ENCODE measurements around the gene RASGRF1. TPM values are rescaled to one million over a fixed set of nuclear protein-coding genes. Genes with fewer than 3 reads are reported as not detected.

The RASGRF1 gene
- total and polyA plus RNA-seq, 2 donors (not counting 1 experiment from before 2014, with no cell fraction given), result 1.0 to 9.4 TPM

DNA sequence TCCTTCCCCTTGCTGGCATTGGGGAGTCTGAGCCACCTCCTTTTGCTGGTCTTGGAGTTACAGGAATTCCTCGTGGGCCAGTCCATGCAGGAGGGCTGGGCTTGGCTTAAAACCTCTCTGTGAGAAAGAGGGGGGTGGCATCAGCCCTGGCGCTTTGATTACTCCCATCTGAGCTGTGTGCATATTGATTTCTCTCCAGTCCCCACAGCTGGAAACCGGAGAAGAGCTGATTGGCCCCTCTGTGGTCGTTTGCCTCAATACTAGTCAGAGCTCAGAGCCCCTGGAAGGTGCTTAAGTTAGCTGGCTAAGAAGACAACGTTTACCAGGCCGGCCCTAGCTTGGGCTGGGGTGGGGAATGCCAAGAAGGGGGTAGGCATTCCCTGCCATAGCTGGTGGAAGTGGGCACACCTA lies 4.0 kb upstream of the RASGRF1 start:
- peaks cover 62% of the 10 kb centered on the region for H3K27me3 Mint-ChIP-seq

DNA sequence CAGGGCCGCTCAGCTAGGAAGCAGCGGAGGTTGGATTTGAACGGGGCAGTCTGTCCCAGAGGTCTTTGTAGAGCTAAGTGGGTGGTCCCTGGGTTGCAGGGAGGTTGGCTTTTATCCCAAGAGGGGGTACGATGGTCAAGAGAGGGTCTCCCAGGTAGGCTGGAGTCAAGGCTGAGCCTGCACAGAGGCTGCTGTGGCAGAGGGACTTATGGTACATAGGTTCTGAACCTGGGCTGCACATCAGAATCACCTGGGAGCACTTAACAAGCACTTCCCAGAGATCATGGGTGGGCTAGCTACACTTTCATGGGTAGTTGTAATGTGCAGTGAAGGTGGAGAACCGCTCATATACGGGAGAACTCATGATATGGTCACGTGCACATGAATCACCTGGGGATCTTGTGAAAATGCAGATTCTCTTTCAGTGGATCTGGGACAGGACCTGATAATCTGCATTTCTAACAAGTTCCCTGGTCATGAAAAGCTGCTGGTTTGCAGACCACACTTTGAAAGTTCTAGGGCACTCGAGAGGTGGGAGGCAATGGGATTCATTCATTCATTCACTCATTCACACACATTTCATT lies 2.9 kb upstream of the RASGRF1 start:
- Histone ChIP-seq H3K9ac (ENCODE audit: low read length) (no peak overlapping the region), H3K36me3 (replicated peaks in 1 of 2; ENCODE audit: control extremely low read depth in 1 of 2, control insufficient read depth in 1 of 2, extremely low read depth in 1 of 2, insufficient read depth in 2 of 2, low read length in 1 of 2) (no peaks in the 10 kb centered on the region), H3K9me3 (ENCODE audit: control extremely low read depth in 1 of 3, control insufficient read depth in 2 of 3, insufficient read depth in 1 of 3, low read length in 2 of 3) (peaks cover 0 to 9% (median 0%) of the 10 kb centered on the region in 3 donors), H3K27ac (ENCODE audit: low read length in 2 of 2) (no peak overlapping the region), H3K4me1 (ENCODE audit: control insufficient read depth in 2 of 2, insufficient read depth in 2 of 2, low read length in 2 of 2) (peaks cover 20 to 28% of the 10 kb centered on the region in 2 donors), H2AFZ (ENCODE audit: insufficient read depth, low read depth, low read length, poor library complexity, severe bottlenecking) (no peak overlapping the region), H3K4me3 (ENCODE audit: control extremely low read depth in 1 of 5, extremely low read depth in 1 of 5, insufficient read depth in 1 of 5, low read depth in 2 of 5, low read length in 4 of 5) (no peak overlapping the region), H3K4me2 (replicated peaks; ENCODE audit: low read depth, low read length, poor library complexity, severe bottlenecking) (no peak overlapping the region), H3K27me3 (replicated peaks in 1 of 4; ENCODE audit: control extremely low read depth in 1 of 4, control insufficient read depth in 3 of 4, insufficient read depth in 4 of 4, low read length in 3 of 4) (peaks cover 0 to 67% (median 21%) of the 10 kb centered on the region in 4 experiments), H4K20me1 (ENCODE audit: control insufficient read depth, insufficient read depth, low read length, poor library complexity, severe bottlenecking) (no peaks in the 10 kb centered on the region), H3K79me2 (ENCODE audit: control insufficient read depth, insufficient read depth, low read length) (no peaks in the 10 kb centered on the region)
- Mint-ChIP-seq H3K4me3 (no peak overlapping the region), H3K27ac (no peak overlapping the region), H3K9me3 (ENCODE audit: insufficient read depth) (no peaks in the 10 kb centered on the region), H3K27me3 (peaks cover 62% of the 10 kb centered on the region), H3K4me1 (peaks cover 15% of the 10 kb centered on the region)
- no peak for TF ChIP-seq EZH2 (IDR thresholded peaks at IDR 0.05; ENCODE audit: borderline replicate concordance, insufficient read depth, low read depth, low read length, poor library complexity, severe bottlenecking)
- TF ChIP-seq, protein P1, sequence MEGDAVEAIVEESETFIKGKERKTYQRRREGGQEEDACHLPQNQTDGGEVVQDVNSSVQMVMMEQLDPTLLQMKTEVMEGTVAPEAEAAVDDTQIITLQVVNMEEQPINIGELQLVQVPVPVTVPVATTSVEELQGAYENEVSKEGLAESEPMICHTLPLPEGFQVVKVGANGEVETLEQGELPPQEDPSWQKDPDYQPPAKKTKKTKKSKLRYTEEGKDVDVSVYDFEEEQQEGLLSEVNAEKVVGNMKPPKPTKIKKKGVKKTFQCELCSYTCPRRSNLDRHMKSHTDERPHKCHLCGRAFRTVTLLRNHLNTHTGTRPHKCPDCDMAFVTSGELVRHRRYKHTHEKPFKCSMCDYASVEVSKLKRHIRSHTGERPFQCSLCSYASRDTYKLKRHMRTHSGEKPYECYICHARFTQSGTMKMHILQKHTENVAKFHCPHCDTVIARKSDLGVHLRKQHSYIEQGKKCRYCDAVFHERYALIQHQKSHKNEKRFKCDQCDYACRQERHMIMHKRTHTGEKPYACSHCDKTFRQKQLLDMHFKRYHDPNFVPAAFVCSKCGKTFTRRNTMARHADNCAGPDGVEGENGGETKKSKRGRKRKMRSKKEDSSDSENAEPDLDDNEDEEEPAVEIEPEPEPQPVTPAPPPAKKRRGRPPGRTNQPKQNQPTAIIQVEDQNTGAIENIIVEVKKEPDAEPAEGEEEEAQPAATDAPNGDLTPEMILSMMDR (IDR thresholded peaks at IDR 0.05), result no peak
- 63% methylated on average over 7 of the region's 8 CpGs for WGBS (ENCODE audit: insufficient coverage)
- DNase-seq, result no peak
- ChIA-PET CTCF (interaction anchor here (1.2 kb wide), 1 partner anchor 14 kb away, joined by 3 read pairs; no protein-coding TSS in a partner anchor), POLR2A (no interaction called here)
- ATAC-seq (ENCODE audit: low read depth), result no peak
- intact Hi-C loops (cut with micrococcal nuclease), result no loop called here

More for the DNA sequence above, 4.0 kb upstream of the RASGRF1 start:
- no peak for DNase-seq
- Mint-ChIP-seq H3K9me3 (ENCODE audit: insufficient read depth) (no peaks in the 10 kb centered on the region), H3K4me3 (no peak overlapping the region), H3K27ac (no peak overlapping the region), H3K4me1 (peaks cover 14% of the 10 kb centered on the region)
- intact Hi-C loops (cut with micrococcal nuclease), result no loop called here
- 24% methylated on average over 6 of the region's 6 CpGs for WGBS (ENCODE audit: insufficient coverage)
- POLR2A ChIA-PET, result no interaction called here
- Histone ChIP-seq H3K27me3 (replicated peaks in 1 of 4; ENCODE audit: control extremely low read depth in 1 of 4, control insufficient read depth in 3 of 4, insufficient read depth in 4 of 4, low read length in 3 of 4) (peaks cover 0 to 60% (median 17%) of the 10 kb centered on the region in 4 experiments), H4K20me1 (ENCODE audit: control insufficient read depth, insufficient read depth, low read length, poor library complexity, severe bottlenecking) (no peaks in the 10 kb centered on the region), H3K79me2 (ENCODE audit: control insufficient read depth, insufficient read depth, low read length) (no peaks in the 10 kb centered on the region), H3K4me3 (ENCODE audit: control extremely low read depth in 1 of 5, extremely low read depth in 1 of 5, insufficient read depth in 1 of 5, low read depth in 2 of 5, low read length in 4 of 5) (no peak overlapping the region), H3K4me1 (ENCODE audit: control insufficient read depth in 2 of 2, insufficient read depth in 2 of 2, low read length in 2 of 2) (peaks cover 18 to 27% of the 10 kb centered on the region in 2 donors), H3K4me2 (replicated peaks; ENCODE audit: low read depth, low read length, poor library complexity, severe bottlenecking) (no peak overlapping the region), H3K9ac (ENCODE audit: low read length) (no peak overlapping the region), H3K9me3 (ENCODE audit: control extremely low read depth in 1 of 3, control insufficient read depth in 2 of 3, insufficient read depth in 1 of 3, low read length in 2 of 3) (peaks cover 0 to 8% (median 0%) of the 10 kb centered on the region in 3 donors), H3K27ac (ENCODE audit: low read length in 2 of 2) (no peak overlapping the region), H3K36me3 (replicated peaks in 1 of 2; ENCODE audit: control extremely low read depth in 1 of 2, control insufficient read depth in 1 of 2, extremely low read depth in 1 of 2, insufficient read depth in 2 of 2, low read length in 1 of 2) (no peaks in the 10 kb centered on the region), H2AFZ (ENCODE audit: insufficient read depth, low read depth, low read length, poor library complexity, severe bottlenecking) (no peak overlapping the region)
- no peak for ATAC-seq (ENCODE audit: low read depth)
- TF ChIP-seq EZH2 (IDR thresholded peaks at IDR 0.05; ENCODE audit: borderline replicate concordance, insufficient read depth, low read depth, low read length, poor library complexity, severe bottlenecking), result no peak
- TF ChIP-seq, protein P1 (IDR thresholded peaks at IDR 0.05), result no peak
- CTCF ChIA-PET, result interaction anchor here (1.2 kb wide), 1 partner anchor 90 kb away, joined by 3 read pairs; no protein-coding TSS in a partner anchor

Measured in B cell (primary cell).